Body of pancreas (tissue), 4 donors: ENCODE data around the gene SPNS3. TPM values are rescaled to one million over a fixed set of nuclear protein-coding genes. Genes with fewer than 3 reads are reported as not detected.

Experiments used
- ATAC-seq: fragments of 150-250 bp; one replicate; pipeline ENCODE4 v1.9.1; 2016
- DNase-seq, 4 donors: peaks; one replicate each; pipeline ENCODE4 v3.0.0-alpha.2; 2019
- H3K27ac ChIP-seq, 4 donors: fragments of 200-600 bp; sonication (generic); 1 replicate in 3 of 4; 2 replicates in 1 of 4; pipeline versions ENCODE4 v1.5.1 to v1.6.1; 2016 to 2019; ENCODE audit warnings: mild to moderate bottlenecking in 1 of 4, mixed read lengths in 1 of 4, moderate library complexity in 1 of 4
- H3K27me3 ChIP-seq, 2 donors: fragments of 200-600 bp; sonication (generic); one replicate each; pipeline ENCODE4 v1.6.0; 2016; ENCODE audit warnings: mild to moderate bottlenecking in 1 of 2
- H3K36me3 ChIP-seq, 2 donors: fragments of 200-600 bp; sonication (generic); replicated peaks in 1 of 2; 2 replicates each; pipeline ENCODE4 v1.5.1; 2016; ENCODE audit warnings: low read depth in 2 of 2; ENCODE audit not compliant: insufficient read depth in 1 of 2
- H3K4me1 ChIP-seq: fragments of 200-600 bp; sonication (generic); one replicate; pipeline ENCODE4 v1.6.0; 2016
- H3K4me3 ChIP-seq, 2 donors: fragments of 200-600 bp; sonication (generic); 1 replicate in 1 of 2; 2 replicates in 1 of 2; pipeline ENCODE4 v1.5.1; 2016 to 2019
- H3K9me3 ChIP-seq, 3 donors: fragments of 200-600 bp; sonication (generic); 1 replicate in 2 of 3; 2 replicates in 1 of 3; pipeline ENCODE4 v1.5.1; 2016
- CTCF ChIP-seq, 7 experiments: fragments of 450-650 bp in 4 of 7; fragments of 200-600 bp in 3 of 7; sonication (generic) in 3 of 7; IDR thresholded peaks; one replicate each; pipeline ENCODE4 v1.5.1; 2016 to 2019; ENCODE audit warnings: antibody characterized with exemption in 7 of 7
- POLR2A ChIP-seq, 3 donors: fragments of 450-650 bp; IDR thresholded peaks; one replicate each; pipeline ENCODE4 v1.6.1; 2016; ENCODE audit warnings: antibody characterized with exemption in 3 of 3, mild to moderate bottlenecking in 2 of 3
- WGBS, 2 donors: methylation state at CpG; one replicate each; pipeline ENCODE4 v1.1.5; 2017; 5-methylcytosine and 5-hydroxymethylcytosine counted together
- intact Hi-C: fragments of 100-400 bp; cut with DNase I; formaldehyde crosslinking; loops from one replicate; pipeline ENCODE4 v1.15.1; 2023
- total RNA-seq, 2 donors: library from RNA; depleted of rRNA; stranded (reverse); fragments of >200 nt; gene quantifications; one replicate each; pipeline ENCODE4 v1.1.0, GENCODE V29; 2016

Gene SPNS3
- total RNA-seq, 2 donors from 2014 or later: not detected

DNA sequence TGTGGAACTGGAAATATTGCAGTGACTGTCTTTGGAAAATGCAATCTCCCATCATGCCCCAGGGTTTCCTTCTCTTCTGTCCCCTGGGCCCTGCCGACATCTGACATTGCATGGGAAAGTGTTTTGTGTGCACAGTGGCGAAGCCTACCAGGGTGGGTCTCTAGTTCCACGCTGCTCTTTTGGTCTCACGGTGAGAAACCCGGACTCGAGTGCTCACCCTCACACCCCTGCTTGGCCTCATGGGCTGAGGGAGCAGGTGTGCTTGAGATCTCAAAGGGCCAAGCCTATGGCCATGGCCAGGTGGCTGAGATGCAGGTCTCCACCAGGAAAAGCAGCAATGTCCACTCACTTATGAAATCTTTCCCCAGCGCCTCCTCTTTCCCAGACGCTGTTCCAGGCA lies 32.0 kb downstream of the SPNS3 start:
- no peak for ATAC-seq
- 78 to 86% methylated on average over 8 of the region's 8 CpGs for WGBS, 2 donors
- intact Hi-C loops: no loop called here

GRCh38 chr17:4467287-4467686 lies 33.5 kb downstream of the SPNS3 start:
- TF ChIP-seq POLR2A (IDR thresholded peaks at IDR 0.05): no peak
- no peak for TF ChIP-seq CTCF (IDR thresholded peaks at IDR 0.05)
- H3K4me1 ChIP-seq: no peaks in the 10 kb centered on the region
- no peaks in the 10 kb centered on the region for H3K36me3 ChIP-seq
- intact Hi-C loops: no loop called here
- ATAC-seq (no peak), DNase-seq (no peak)
- H3K27ac ChIP-seq: no peak overlapping the region
- 59 to 67% methylated on average over 7 of the region's 7 CpGs for WGBS, 2 donors
- H3K9me3 ChIP-seq: no peaks in the 10 kb centered on the region
- no peaks in the 10 kb centered on the region for H3K27me3 ChIP-seq
- H3K4me3 ChIP-seq: no peak overlapping the region

More for the DNA sequence above, 32.0 kb downstream of the SPNS3 start:
- no peaks in the 10 kb centered on the region for H3K27me3 ChIP-seq
- H3K27ac ChIP-seq: no peak overlapping the region
- H3K4me3 ChIP-seq: no peak overlapping the region
- H3K36me3 ChIP-seq: no peaks in the 10 kb centered on the region
- DNase-seq: no peak
- TF ChIP-seq POLR2A (IDR thresholded peaks at IDR 0.05) (no peak), CTCF (IDR thresholded peaks at IDR 0.05) (no peak)
- no peaks in the 10 kb centered on the region for H3K9me3 ChIP-seq
- no peaks in the 10 kb centered on the region for H3K4me1 ChIP-seq

DNA sequence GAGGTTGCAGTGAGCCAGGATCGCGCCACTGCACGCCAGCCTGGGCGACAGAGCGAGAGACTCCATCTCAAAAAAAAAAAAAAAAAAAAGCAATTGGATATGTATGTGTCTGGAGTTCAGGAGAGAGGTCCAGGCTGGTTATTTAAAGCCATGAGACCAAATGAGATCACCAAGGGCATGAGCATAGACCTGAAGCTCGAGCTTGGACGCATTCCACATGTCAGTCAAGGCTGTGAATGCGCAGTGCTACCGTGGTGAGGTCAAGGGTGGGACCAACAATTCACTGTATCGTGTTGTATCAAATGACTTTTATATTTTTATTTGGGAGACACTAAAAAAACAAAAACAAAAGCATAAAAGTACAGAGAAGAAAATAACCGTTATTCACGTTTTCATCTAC lies 35.8 kb downstream of the SPNS3 start:
- H3K4me3 ChIP-seq: no peak overlapping the region
- ATAC-seq (no peak), DNase-seq (no peak)
- H3K36me3 ChIP-seq: no peaks in the 10 kb centered on the region
- WGBS, 2 donors: 83 to 85% methylated on average over 12 of the region's 12 CpGs
- H3K27me3 ChIP-seq: no peaks in the 10 kb centered on the region
- no peaks in the 10 kb centered on the region for H3K9me3 ChIP-seq
- intact Hi-C loops: no loop called here
- TF ChIP-seq POLR2A (IDR thresholded peaks at IDR 0.05) (no peak), CTCF (IDR thresholded peaks at IDR 0.05) (no peak)
- no peaks in the 10 kb centered on the region for H3K4me1 ChIP-seq
- no peak overlapping the region for H3K27ac ChIP-seq

DNA sequence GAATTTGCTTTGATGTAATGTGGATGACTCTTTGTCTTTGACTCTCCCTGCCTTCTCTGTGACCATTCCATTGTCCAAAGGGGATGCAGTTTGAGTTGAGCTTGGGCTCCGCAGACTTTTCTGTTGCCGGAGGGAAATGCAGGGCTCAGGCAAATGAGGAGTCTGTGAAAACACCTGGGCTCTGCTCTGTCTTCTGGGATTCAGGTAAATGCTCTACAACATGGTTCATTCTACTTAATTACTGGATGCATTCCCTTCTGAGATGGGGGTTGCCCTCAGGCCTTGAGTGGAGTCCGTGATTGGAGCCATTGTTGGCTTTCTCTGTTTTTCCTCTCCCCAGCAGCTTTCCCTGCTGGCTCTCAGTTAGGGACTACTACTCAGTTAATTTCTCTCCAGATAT lies 38.5 kb downstream of the SPNS3 start:
- H3K4me1 ChIP-seq: peaks cover 20% of the 10 kb centered on the region
- intact Hi-C loops: no loop called here
- ATAC-seq (no peak), DNase-seq (no peak)
- no peak overlapping the region for H3K4me3 ChIP-seq
- no peak overlapping the region for H3K27ac ChIP-seq
- no peak for TF ChIP-seq CTCF (IDR thresholded peaks at IDR 0.05)
- no peak for TF ChIP-seq POLR2A (IDR thresholded peaks at IDR 0.05)
- no peaks in the 10 kb centered on the region for H3K27me3 ChIP-seq
- H3K36me3 ChIP-seq: no peaks in the 10 kb centered on the region
- WGBS, 2 donors: 86 to 95% methylated on average over 3 of the region's 3 CpGs
- H3K9me3 ChIP-seq: no peaks in the 10 kb centered on the region

- ATAC-seq: no peak
- 58 to 80% methylated on average over 6 to 13 of the region's 13 CpGs for WGBS, 2 donors
- Histone ChIP-seq H3K9me3 (no peaks in the 10 kb centered on the region), H3K36me3 (no peaks in the 10 kb centered on the region), H3K27ac (peak overlapping the region in 1 of 4 donors; percentile 6), H3K4me1 (peaks cover 31% of the 10 kb centered on the region), H3K27me3 (no peaks in the 10 kb centered on the region), H3K4me3 (no peak overlapping the region)
- intact Hi-C loops: no loop called here
- DNase-seq: peak in 1 of 4 donors; percentile 41
- TF ChIP-seq CTCF (IDR thresholded peaks at IDR 0.05) (no peak), POLR2A (IDR thresholded peaks at IDR 0.05) (no peak)
These were observed 40.4 kb downstream of the SPNS3 start for GRCh38 chr17:4474093-4474492.
